Stimulated activated CD8-positive, alpha-beta memory T cell treated with anti-CD3 and anti-CD28 coated beads, Interleukin-4, amount 100 ng/mL, for 4 hours (primary cell): ENCODE data around the gene PLEKHA4.
"Not testable (repeated sequence)": the region's sequence is repeated elsewhere in the genome, so short reads cannot be mapped to it uniquely, and the experiment has no call there.

ENCODE experiments used
- DNase-seq, 2 donors: peaks; one replicate each; pipeline ENCODE4 v3.0.0-alpha.2; 2020; ENCODE audit warnings: low read depth in 2 of 2, low spot score in 1 of 2

Gene PLEKHA4

DNA sequence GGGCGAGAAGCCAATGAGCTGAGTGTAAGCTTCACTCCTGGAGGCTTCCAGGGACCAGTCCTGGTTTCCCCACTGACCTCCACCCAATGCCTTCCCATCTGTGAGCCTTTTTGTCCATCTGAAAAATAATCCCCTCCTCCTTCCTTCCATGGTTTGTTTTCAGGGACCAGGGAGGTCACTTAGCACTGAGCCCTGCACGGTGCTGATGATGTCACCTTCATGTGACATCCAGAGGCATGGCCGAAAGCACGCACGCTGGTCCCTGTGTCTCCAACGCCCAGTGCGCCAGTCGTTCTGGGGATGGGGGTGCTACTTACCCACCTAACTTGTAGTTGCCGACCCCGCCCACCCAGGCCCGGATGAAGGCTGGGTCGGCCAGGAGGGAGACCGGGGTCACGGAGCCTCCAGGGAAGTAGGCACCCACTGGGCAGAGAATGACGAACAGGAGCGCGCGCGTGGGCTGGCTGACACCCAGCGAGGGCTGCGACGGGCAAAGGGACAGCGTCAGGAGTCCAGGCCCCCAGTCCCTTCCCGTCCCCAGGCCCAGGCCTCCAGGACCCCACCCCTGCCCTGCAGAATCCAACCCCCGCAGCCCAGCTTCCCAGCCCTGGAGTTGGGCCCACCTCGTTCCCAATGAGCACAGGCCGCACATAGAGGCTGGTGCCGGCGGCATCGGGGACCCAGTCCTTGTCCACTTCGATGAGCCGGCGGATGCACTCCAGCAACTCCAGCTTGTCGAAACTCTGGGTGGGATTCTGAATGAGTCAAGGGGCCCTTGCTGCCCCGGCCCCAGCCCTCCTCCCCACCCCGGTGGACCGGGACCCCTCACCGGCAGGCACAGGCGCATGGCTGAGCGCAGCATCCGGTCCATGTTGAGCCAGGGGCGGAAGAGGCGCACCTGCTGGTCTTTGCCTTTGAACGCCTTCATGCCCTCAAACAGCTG lies 68.8 kb downstream of the PLEKHA4 start:
- no peak for DNase-seq

DNA sequence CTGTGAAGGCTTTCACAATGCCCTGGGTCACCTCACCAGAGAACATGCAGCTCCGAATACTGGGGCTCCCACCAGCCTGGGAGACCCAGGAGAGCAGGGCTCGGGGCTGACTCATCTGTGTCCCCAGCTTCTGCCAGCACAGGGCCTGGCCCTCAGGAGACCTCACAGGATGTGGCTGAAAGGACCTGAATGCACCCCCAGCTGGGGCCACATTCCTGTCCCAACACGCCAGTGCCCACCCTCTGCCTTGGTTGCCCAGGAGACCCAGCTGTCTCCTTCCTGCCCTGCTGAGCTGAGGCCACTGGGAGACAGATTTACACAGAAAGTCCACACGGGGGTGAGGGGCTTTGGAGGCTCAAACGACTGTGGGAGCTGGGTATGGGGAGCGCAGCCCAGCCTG lies 69.5 kb downstream of the PLEKHA4 start:
- DNase-seq: no peak

DNA sequence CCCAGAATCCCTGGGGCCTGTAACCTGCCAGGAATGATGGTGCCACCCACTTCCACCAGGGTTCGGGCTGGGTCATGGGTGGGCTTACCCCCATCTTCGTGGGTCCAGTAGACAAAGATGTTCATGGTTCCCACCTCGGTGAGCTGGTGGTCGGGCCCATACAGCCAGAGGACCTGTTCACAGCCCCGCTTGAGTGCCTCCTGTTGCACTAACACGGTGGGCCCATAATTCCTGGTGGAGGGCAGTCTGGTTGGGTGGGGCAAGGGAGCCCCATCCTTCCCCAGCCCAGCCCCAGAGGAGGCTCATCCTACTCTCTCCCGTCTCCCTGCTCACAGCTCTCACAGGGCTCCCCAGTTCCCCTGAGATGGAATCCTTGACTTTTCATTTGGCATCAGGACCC lies 71.3 kb downstream of the PLEKHA4 start:
- DNase-seq: no peak

DNA sequence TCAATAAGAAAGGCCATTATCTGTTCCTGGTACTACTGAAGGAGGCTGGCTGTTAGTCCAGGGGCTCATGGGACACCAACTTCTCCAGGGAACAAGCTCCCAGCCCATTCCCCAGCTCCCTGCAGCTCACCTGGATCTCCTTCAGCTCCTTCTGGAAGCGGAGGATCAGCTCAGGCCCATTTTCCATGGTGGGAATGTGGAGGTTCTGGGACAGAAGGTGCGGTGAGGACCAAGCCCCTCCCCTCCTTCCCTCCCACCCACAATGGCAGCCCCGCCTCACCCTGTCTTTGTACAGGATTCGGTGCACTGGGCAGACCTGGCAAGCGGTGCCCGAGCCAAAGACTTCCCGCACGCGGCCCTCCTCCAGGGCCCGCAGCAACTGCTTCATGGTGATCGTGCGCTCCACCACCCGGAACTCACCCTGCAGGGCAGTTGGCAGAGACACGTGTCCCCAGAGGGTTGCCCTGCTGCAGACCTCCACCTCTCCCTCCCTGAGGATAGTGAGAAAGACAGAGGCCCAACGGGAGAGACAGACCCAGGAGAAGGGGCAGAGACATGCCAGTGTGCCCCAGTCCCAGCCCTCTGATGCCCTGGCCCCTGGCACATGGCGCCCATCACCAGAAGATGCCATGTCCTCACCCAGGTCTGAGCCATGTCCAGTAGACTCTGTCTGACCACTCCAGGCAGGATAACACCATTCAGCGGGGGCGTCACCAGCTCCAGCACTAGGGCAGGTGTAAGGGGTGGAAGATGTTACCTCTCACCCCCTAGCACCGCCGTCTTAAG lies 71.9 kb downstream of the PLEKHA4 start:
- no peak for DNase-seq

GRCh38 chr19:48795685-48796070 lies 72.7 kb downstream of the PLEKHA4 start:
- DNase-seq: no peak

DNA sequence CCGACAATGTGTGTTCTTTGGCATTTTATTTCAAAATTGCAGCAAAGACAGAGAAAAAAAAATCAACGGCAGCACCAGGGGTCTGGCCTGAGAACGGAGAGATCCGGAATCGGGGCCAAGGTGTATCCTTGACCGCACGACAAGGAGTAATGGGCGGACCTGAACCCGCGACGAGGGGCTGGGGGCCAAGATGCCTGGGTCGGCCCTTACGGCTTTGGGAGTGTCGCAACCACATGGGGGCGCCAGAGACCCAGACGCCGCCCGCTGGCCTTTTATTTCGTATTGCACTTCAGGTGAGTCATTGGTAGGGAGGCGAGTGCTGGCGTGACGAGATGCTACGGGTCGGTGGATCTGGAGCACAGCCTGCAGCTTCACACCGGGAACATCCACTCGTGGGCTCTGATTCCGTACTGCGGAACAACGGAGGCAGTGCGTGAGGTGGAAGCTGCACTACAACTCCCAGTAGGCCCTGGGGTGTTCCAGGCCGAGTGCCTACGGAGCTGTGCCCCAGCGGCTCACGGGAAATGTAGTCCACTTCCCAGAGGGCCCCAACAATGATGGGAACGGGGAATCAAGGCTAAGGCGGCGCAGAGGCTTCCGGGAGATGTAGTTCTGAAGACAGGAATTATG lies 73.2 kb downstream of the PLEKHA4 start:
- peak; percentile 62 to 71 for DNase-seq

DNA sequence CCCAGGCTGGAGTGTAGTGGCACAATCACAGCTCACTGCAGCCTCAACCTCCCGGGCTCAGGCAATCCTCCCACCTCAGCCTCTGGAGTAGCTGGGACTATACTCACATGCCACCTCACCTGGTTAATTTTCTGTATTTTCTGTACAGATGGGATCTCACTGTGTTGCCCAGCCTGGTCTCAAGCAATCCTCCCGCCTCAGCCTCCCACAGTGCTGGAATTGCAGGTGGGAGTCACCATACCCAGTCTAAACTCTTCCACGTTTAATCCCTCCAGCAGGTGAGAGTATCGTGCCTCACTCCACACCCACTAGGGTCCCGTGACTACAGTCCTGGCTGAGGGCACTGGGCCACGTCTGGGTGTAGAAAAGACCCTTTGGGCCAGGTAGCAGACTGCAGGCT lies 74.1 kb downstream of the PLEKHA4 start:
- no peak for DNase-seq

DNA sequence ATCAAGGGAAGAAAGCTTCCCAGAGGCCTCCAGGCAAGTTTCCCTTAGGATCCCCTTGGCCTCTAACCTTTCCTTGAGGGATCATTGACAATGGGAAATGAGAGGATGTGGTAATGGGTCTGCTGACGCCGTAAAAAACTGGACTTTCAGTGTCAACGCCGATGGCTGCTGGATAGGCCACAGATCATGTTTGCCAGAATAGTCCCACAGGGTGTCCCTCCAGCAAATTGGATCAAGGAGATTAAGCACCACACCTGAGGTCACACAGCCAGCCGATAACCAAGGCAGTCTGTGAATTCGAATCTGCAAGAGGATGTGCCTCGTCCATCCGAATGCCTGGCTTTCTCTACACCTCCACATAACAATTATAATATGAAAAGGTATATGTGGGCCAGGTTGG lies 75.1 kb downstream of the PLEKHA4 start:
- DNase-seq: no peak

GRCh38 chr19:48787331-48787730 lies 81.1 kb downstream of the PLEKHA4 start:
- DNase-seq: not testable (repeated sequence)
